MM.1S (cell line): ENCODE data around the gene PADI2.

ENCODE experiments used
- DNase-seq: peaks from one replicate; pipeline ENCODE4 v3.0.0-alpha.2; 2015
- H2AFZ ChIP-seq: fragments of 300-600 bp; sonication (generic); 2 replicates; pipeline ENCODE4 v1.6.0; 2016; ENCODE audit warnings: antibody characterized with exemption, low read length
- H3F3A ChIP-seq: fragments of 300-600 bp; sonication (generic); 2 replicates; pipeline ENCODE4 v1.6.1; 2016; ENCODE audit warnings: mild to moderate bottlenecking, antibody characterized with exemption, low read length, moderate library complexity, mixed read lengths; ENCODE audit not compliant: insufficient read depth
- H3K27ac ChIP-seq: fragments of 300-600 bp; sonication (generic); 2 replicates; pipeline ENCODE4 v1.5.1; 2016; ENCODE audit warnings: mild to moderate bottlenecking, low read length
- H3K27me3 ChIP-seq: fragments of 300-600 bp; sonication (generic); replicated peaks from 2 replicates; pipeline ENCODE4 v1.6.0; 2016; ENCODE audit warnings: low read length; ENCODE audit not compliant: insufficient read depth
- H3K36me3 ChIP-seq: fragments of 300-600 bp; sonication (generic); replicated peaks from 2 replicates; pipeline ENCODE4 v1.6.1; 2016; ENCODE audit warnings: mild to moderate bottlenecking, low read length, mixed read lengths; ENCODE audit not compliant: insufficient read depth
- H3K4me1 ChIP-seq: fragments of 300-600 bp; sonication (generic); 2 replicates; pipeline ENCODE4 v1.6.1; 2016; ENCODE audit warnings: low read length, mixed read lengths
- H3K4me2 ChIP-seq: fragments of 300-600 bp; sonication (generic); 2 replicates; pipeline ENCODE4 v1.6.0; 2016; ENCODE audit warnings: low read depth, low read length
- H3K4me3 ChIP-seq: fragments of 300-600 bp; sonication (generic); 2 replicates; pipeline ENCODE4 v1.5.1; 2016; ENCODE audit warnings: low read length, mixed read lengths
- H3K79me2 ChIP-seq: fragments of 300-600 bp; sonication (generic); 2 replicates; pipeline ENCODE4 v1.6.1; 2016; ENCODE audit warnings: mixed run types, low read length, mixed read lengths
- H3K9ac ChIP-seq: fragments of 300-600 bp; sonication (generic); 2 replicates; pipeline ENCODE4 v1.6.1; 2016; ENCODE audit warnings: low read length, mixed read lengths
- H3K9me2 ChIP-seq: fragments of 300-600 bp; sonication (generic); replicated peaks from 2 replicates; pipeline ENCODE4 v1.6.1; 2016; ENCODE audit warnings: mild to moderate bottlenecking, low read length, mixed read lengths; ENCODE audit not compliant: insufficient read depth
- H3K9me3 ChIP-seq: fragments of 300-600 bp; sonication (generic); replicated peaks from 2 replicates; pipeline ENCODE4 v1.6.1; 2016; ENCODE audit warnings: mild to moderate bottlenecking, low read length, mixed read lengths; ENCODE audit not compliant: insufficient read depth
- H4K20me1 ChIP-seq: fragments of 300-600 bp; sonication (generic); 2 replicates; pipeline ENCODE4 v1.6.1; 2016; ENCODE audit warnings: mild to moderate bottlenecking, low read length, moderate library complexity, mixed read lengths; ENCODE audit not compliant: insufficient read depth
- CTCF ChIP-seq: fragments of 300-600 bp; sonication (generic); IDR thresholded peaks from 2 replicates; pipeline ENCODE4 v1.5.1; 2016; ENCODE audit warnings: antibody characterized with exemption, low read length, mixed read lengths
- EZH2 ChIP-seq: fragments of 300-600 bp; sonication (generic); optimal IDR thresholded peaks from 2 replicates; pipeline ENCODE3; 2017; ENCODE audit warnings: low read depth, mild to moderate bottlenecking, antibody characterized with exemption, low read length, mixed read lengths
- EZH2phosphoT487 ChIP-seq: fragments of 300-600 bp; sonication (generic); IDR thresholded peaks from 2 replicates; pipeline ENCODE4 v1.6.1; 2018; ENCODE audit warnings: antibody characterized with exemption, low read length

PADI2 gene

GRCh38 chr1:17139637-17140036 is 20.4 kb upstream of the PADI2 start:
- no peak overlapping the region for H3K9ac ChIP-seq
- H2AFZ ChIP-seq, result no peak overlapping the region
- TF ChIP-seq EZH2phosphoT487, result no peak
- no peak for TF ChIP-seq EZH2
- no peak for TF ChIP-seq CTCF
- H3K9me3 ChIP-seq, result no peaks in the 10 kb centered on the region
- H3K4me3 ChIP-seq, result no peak overlapping the region
- H3K4me2 ChIP-seq, result no peak overlapping the region
- no peak overlapping the region for H3K27ac ChIP-seq
- H3K4me1 ChIP-seq, result no peaks in the 10 kb centered on the region
- H3K27me3 ChIP-seq, result peaks cover 97% of the 10 kb centered on the region
- H3K79me2 ChIP-seq, result no peaks in the 10 kb centered on the region
- no peaks in the 10 kb centered on the region for H3K36me3 ChIP-seq
- no peaks in the 10 kb centered on the region for H3K9me2 ChIP-seq
- DNase-seq, result no peak
- no peaks in the 10 kb centered on the region for H4K20me1 ChIP-seq
- no peaks in the 10 kb centered on the region for H3F3A ChIP-seq

- no peaks in the 10 kb centered on the region for H3F3A ChIP-seq
- no peak overlapping the region for H3K9ac ChIP-seq
- no peaks in the 10 kb centered on the region for H3K36me3 ChIP-seq
- peaks cover 95% of the 10 kb centered on the region for H3K27me3 ChIP-seq
- no peak overlapping the region for H3K4me2 ChIP-seq
- no peaks in the 10 kb centered on the region for H3K9me2 ChIP-seq
- H3K4me3 ChIP-seq, result no peak overlapping the region
- H3K4me1 ChIP-seq, result no peaks in the 10 kb centered on the region
- H3K79me2 ChIP-seq, result no peaks in the 10 kb centered on the region
- H4K20me1 ChIP-seq, result no peaks in the 10 kb centered on the region
- no peak for DNase-seq
- H2AFZ ChIP-seq, result no peak overlapping the region
- TF ChIP-seq CTCF (no peak), EZH2phosphoT487 (no peak), EZH2 (no peak)
- H3K9me3 ChIP-seq, result no peaks in the 10 kb centered on the region
- H3K27ac ChIP-seq, result no peak overlapping the region
These were observed 18.2 kb upstream of the PADI2 start for GRCh38 chr1:17137441-17137840.

GRCh38 chr1:17136936-17137335 is 17.7 kb upstream of the PADI2 start:
- Histone ChIP-seq H4K20me1 (no peaks in the 10 kb centered on the region), H3K9me3 (no peaks in the 10 kb centered on the region), H3K9me2 (no peaks in the 10 kb centered on the region), H2AFZ (no peak overlapping the region), H3K4me3 (no peak overlapping the region), H3K4me1 (no peaks in the 10 kb centered on the region), H3K27ac (no peak overlapping the region), H3K36me3 (no peaks in the 10 kb centered on the region), H3K27me3 (peaks cover 95% of the 10 kb centered on the region), H3K4me2 (no peak overlapping the region), H3K79me2 (no peaks in the 10 kb centered on the region), H3K9ac (no peak overlapping the region), H3F3A (no peaks in the 10 kb centered on the region)
- DNase-seq, result no peak
- TF ChIP-seq CTCF (no peak), EZH2 (no peak), EZH2phosphoT487 (no peak)
